HG03108 (cell line): ENCODE measurements around the gene CLEC3B.
"Not testable (repeated sequence)": the region's sequence is repeated elsewhere in the genome, so short reads cannot be mapped to it uniquely, and the experiment has no call there.

Experiments
- ATAC-seq: cut with Tn5 transposase; IDR thresholded peaks from one replicate; pipeline ENCODE4 v1.9.1; 2021; ENCODE audit warnings: moderate library complexity; ENCODE audit not compliant: unreplicated experiment

Gene CLEC3B

GRCh38 chr3:45064512-45065372 lies 38.6 kb downstream of the CLEC3B start:
- no peak for ATAC-seq

- no peak for ATAC-seq
Measured at GRCh38 chr3:45065373-45065720, 39.2 kb downstream of the CLEC3B start.

GRCh38 chr3:45066109-45066801 lies 40.2 kb downstream of the CLEC3B start:
- no peak for ATAC-seq

- ATAC-seq: no peak
Measured at GRCh38 chr3:45067486-45067885, 41.4 kb downstream of the CLEC3B start.

- ATAC-seq: no peak
Measured at GRCh38 chr3:45067941-45068340, 41.8 kb downstream of the CLEC3B start.

- ATAC-seq: no peak
Measured at GRCh38 chr3:45071075-45071474, 45.0 kb downstream of the CLEC3B start.

GRCh38 chr3:45075821-45076625 lies 49.9 kb downstream of the CLEC3B start:
- ATAC-seq: no peak

- ATAC-seq: not testable (repeated sequence)
Measured at GRCh38 chr3:45078256-45078655, 52.2 kb downstream of the CLEC3B start.

- no peak for ATAC-seq
Measured at GRCh38 chr3:45078910-45079522, 52.9 kb downstream of the CLEC3B start.

- ATAC-seq: no peak
Measured at GRCh38 chr3:45079715-45080114, 53.6 kb downstream of the CLEC3B start.

GRCh38 chr3:45080824-45081223 lies 54.7 kb downstream of the CLEC3B start:
- no peak for ATAC-seq

- no peak for ATAC-seq
Measured at GRCh38 chr3:45081506-45082141, 55.5 kb downstream of the CLEC3B start.

- ATAC-seq: no peak
Measured at GRCh38 chr3:45082142-45082538, 56.0 kb downstream of the CLEC3B start.

- ATAC-seq: no peak
Measured at GRCh38 chr3:45083023-45083422, 56.9 kb downstream of the CLEC3B start.

GRCh38 chr3:45084361-45084760 lies 58.3 kb downstream of the CLEC3B start:
- ATAC-seq: no peak

- ATAC-seq: no peak
Measured at GRCh38 chr3:45084820-45085816, 59.0 kb downstream of the CLEC3B start.
